SK-N-MC (cell line): ENCODE data around the gene DSC2.
A peak's percentile ranks its signal among the peaks of the same experiment; 100 is the strongest.
"Not testable (repeated sequence)": the region's sequence is repeated elsewhere in the genome, so short reads cannot be mapped to it uniquely, and the experiment has no call there.

Source experiments
- DNase-seq: peaks from one replicate; pipeline ENCODE4 v3.0.0-alpha.2; 2011; ENCODE audit warnings: low read depth, low spot score
- H3K27ac ChIP-seq: fragments of 200-600 bp; sonication (generic); 2 replicates; pipeline ENCODE4 v1.5.1; 2016; ENCODE audit warnings: mixed run types
- H3K36me3 ChIP-seq: fragments of 200-600 bp; sonication (generic); 2 replicates; pipeline ENCODE4 v1.6.1; 2017; ENCODE audit warnings: antibody characterized with exemption, low read length, mixed read lengths; ENCODE audit not compliant: insufficient read depth
- H3K4me3 ChIP-seq: fragments of 200-600 bp; sonication (generic); 2 replicates; pipeline ENCODE4 v1.5.1; 2016
- H3K9ac ChIP-seq: fragments of 200-600 bp; sonication (generic); 2 replicates; pipeline ENCODE4 v1.8.0; 2017; ENCODE audit warnings: mixed run types, mixed read lengths; ENCODE audit not compliant: insufficient read length
- H3K9me3 ChIP-seq: fragments of 200-600 bp; sonication (generic); 2 replicates; pipeline ENCODE4 v1.6.1; 2017; ENCODE audit warnings: low read depth, mild to moderate bottlenecking, antibody characterized with exemption, low read length, moderate library complexity, mixed read lengths
- EZH2 ChIP-seq: fragments of 200-600 bp; sonication (generic); IDR thresholded peaks from one replicate; pipeline ENCODE4 v1.6.1; 2017; ENCODE audit warnings: antibody characterized with exemption
- FOXP2 ChIP-seq: optimal IDR thresholded peaks from 2 replicates; pipeline ENCODE3; 2011; ENCODE audit warnings: mild to moderate bottlenecking, moderate library complexity; ENCODE audit not compliant: insufficient read depth; ENCODE audit errors: extremely low read length, control extremely low read depth
- POLR2AphosphoS5 ChIP-seq: IDR thresholded peaks from 2 replicates; pipeline ENCODE4 v1.6.1; 2012; ENCODE audit warnings: mild to moderate bottlenecking, low read depth, low read length, borderline replicate concordance

The DSC2 gene

GRCh38 chr18:31102025-31102684 is at the start of gene DSC2:
DSC2 (minus strand) TSS chr18:31102421; CDS start chr18:31101971, 450 bp downstream.
- no peak within 1 kb of the TSS for H3K4me3 ChIP-seq
- H3K27ac ChIP-seq = no peak within 1 kb of the TSS
- no peak for TF ChIP-seq EZH2
- TF ChIP-seq FOXP2 = no peak
- TF ChIP-seq POLR2AphosphoS5 = no peak
- H3K9ac ChIP-seq = no peak within 1 kb of the TSS
- H3K9me3 ChIP-seq = no peaks in the 10 kb centered on the region
- DNase-seq = no peak
- no peaks in the 10 kb centered on the region for H3K36me3 ChIP-seq

- Histone ChIP-seq H3K36me3 (no peaks in the 10 kb centered on the region; the same call in 1 of the 2 replicates), H3K9me3 (no peaks in the 10 kb centered on the region), H3K4me3 (no peak overlapping the region; the same call in 1 of the 2 replicates), H3K27ac (no peak overlapping the region; the same call in 1 of the 2 replicates), H3K9ac (no peak overlapping the region)
- DNase-seq = no peak
- TF ChIP-seq FOXP2 (no peak), POLR2AphosphoS5 (no peak), EZH2 (no peak)
Observed at GRCh38 chr18:31149351-31149750, 47.1 kb upstream of the DSC2 start.

GRCh38 chr18:31148600-31148999 is 46.4 kb upstream of the DSC2 start:
- TF ChIP-seq EZH2 (no peak), FOXP2 (no peak), POLR2AphosphoS5 (no peak)

GRCh38 chr18:31146809-31147208 is 44.6 kb upstream of the DSC2 start:
- no peak for TF ChIP-seq FOXP2
- no peak for TF ChIP-seq POLR2AphosphoS5
- no peak for TF ChIP-seq EZH2
- H3K4me3 ChIP-seq = no peak overlapping the region; the same call in 1 of the 2 replicates
- no peaks in the 10 kb centered on the region; the same call in 1 of the 2 replicates for H3K36me3 ChIP-seq
- no peak for DNase-seq
- H3K9ac ChIP-seq = no peak overlapping the region
- no peaks in the 10 kb centered on the region for H3K9me3 ChIP-seq
- no peak overlapping the region for H3K27ac ChIP-seq

More at GRCh38 chr18:31148600-31148999, 46.4 kb upstream of the DSC2 start:
- no peaks in the 10 kb centered on the region; the same call in 1 of the 2 replicates for H3K36me3 ChIP-seq
- no peaks in the 10 kb centered on the region for H3K9me3 ChIP-seq
- DNase-seq = peak; percentile 10
- H3K27ac ChIP-seq = peak overlapping the region; percentile 63
- H3K9ac ChIP-seq = peak overlapping the region; percentile 24
- H3K4me3 ChIP-seq = peak overlapping the region; percentile 65

GRCh38 chr18:31143025-31143424 is 40.8 kb upstream of the DSC2 start:
- no peak for TF ChIP-seq FOXP2
- TF ChIP-seq POLR2AphosphoS5 = no peak
- Histone ChIP-seq H3K36me3 (no peaks in the 10 kb centered on the region; the same call in 1 of the 2 replicates), H3K9me3 (no peaks in the 10 kb centered on the region), H3K9ac (no peak overlapping the region), H3K4me3 (no peak overlapping the region), H3K27ac (no peak overlapping the region)
- DNase-seq = no peak

- H3K36me3 ChIP-seq = no peaks in the 10 kb centered on the region
- H3K4me3 ChIP-seq = no peak overlapping the region
- H3K27ac ChIP-seq = no peak overlapping the region
- no peak overlapping the region for H3K9ac ChIP-seq
- H3K9me3 ChIP-seq = no peaks in the 10 kb centered on the region
- TF ChIP-seq FOXP2 (no peak), POLR2AphosphoS5 (no peak), EZH2 (no peak)
- DNase-seq = no peak
Observed at GRCh38 chr18:31138709-31139108, 36.5 kb upstream of the DSC2 start.

GRCh38 chr18:31134988-31135529 is 32.8 kb upstream of the DSC2 start:
- Histone ChIP-seq H3K9me3 (no peaks in the 10 kb centered on the region), H3K36me3 (no peaks in the 10 kb centered on the region)

GRCh38 chr18:31129398-31130115 is 27.3 kb upstream of the DSC2 start:
- DNase-seq = no peak
- H3K27ac ChIP-seq = no peak overlapping the region

More at GRCh38 chr18:31134988-31135529, 32.8 kb upstream of the DSC2 start:
- no peak for DNase-seq
- Histone ChIP-seq H3K4me3 (no peak overlapping the region), H3K9ac (no peak overlapping the region), H3K27ac (no peak overlapping the region)
- TF ChIP-seq POLR2AphosphoS5 (no peak), FOXP2 (no peak), EZH2 (no peak)

GRCh38 chr18:31125878-31126277 is 23.7 kb upstream of the DSC2 start:
- no peak overlapping the region for H3K9ac ChIP-seq
- H3K4me3 ChIP-seq = no peak overlapping the region
- H3K9me3 ChIP-seq = no peaks in the 10 kb centered on the region
- no peak for DNase-seq
- no peaks in the 10 kb centered on the region for H3K36me3 ChIP-seq
- TF ChIP-seq POLR2AphosphoS5 = no peak
- TF ChIP-seq EZH2 = no peak
- TF ChIP-seq FOXP2 = no peak
- H3K27ac ChIP-seq = no peak overlapping the region

More at GRCh38 chr18:31129398-31130115, 27.3 kb upstream of the DSC2 start:
- H3K9me3 ChIP-seq = no peaks in the 10 kb centered on the region
- H3K9ac ChIP-seq = no peak overlapping the region
- H3K4me3 ChIP-seq = no peak overlapping the region
- H3K36me3 ChIP-seq = no peaks in the 10 kb centered on the region
- TF ChIP-seq EZH2 (no peak), FOXP2 (no peak), POLR2AphosphoS5 (no peak)

GRCh38 chr18:31123125-31123524 is 20.9 kb upstream of the DSC2 start:
- not testable (repeated sequence) for H3K4me3 ChIP-seq, DNase-seq, H3K9me3 ChIP-seq, H3K9ac ChIP-seq, H3K36me3 ChIP-seq, H3K27ac ChIP-seq
